Osteoblast (primary cell): ENCODE measurements around the gene SOX5. TPM values are rescaled to one million over a fixed set of nuclear protein-coding genes. Genes with fewer than 3 reads are reported as not detected.

ENCODE experiments used
- DNase-seq: peaks from one replicate; pipeline ENCODE4 v3.0.0; 2011; ENCODE audit warnings: low spot score, mixed read lengths; ENCODE audit not compliant: insufficient read length; ENCODE audit errors: missing footprints
- H2AFZ ChIP-seq: 2 replicates; pipeline ENCODE4 v1.6.0; 2011; ENCODE audit warnings: mild to moderate bottlenecking, low read length
- H3K27ac ChIP-seq: 2 replicates; pipeline ENCODE4 v1.5.1; 2011; ENCODE audit warnings: mild to moderate bottlenecking, low read depth, low read length, moderate library complexity
- H3K27me3 ChIP-seq: 2 replicates; pipeline ENCODE4 v1.6.0; 2012; ENCODE audit warnings: mild to moderate bottlenecking, control low read depth, inconsistent platforms, low read length, moderate library complexity; ENCODE audit not compliant: insufficient read depth
- H3K36me3 ChIP-seq: 2 replicates; pipeline ENCODE4 v1.5.1; 2011; ENCODE audit warnings: mild to moderate bottlenecking, low read length, control low read depth, moderate library complexity; ENCODE audit not compliant: insufficient read depth
- H3K4me1 ChIP-seq: 2 replicates; pipeline ENCODE4 v1.5.1; 2011; ENCODE audit warnings: mild to moderate bottlenecking, low read length, control low read depth, moderate library complexity; ENCODE audit not compliant: insufficient read depth
- H3K4me2 ChIP-seq: 2 replicates; pipeline ENCODE4 v1.6.0; 2011; ENCODE audit warnings: mild to moderate bottlenecking, low read length; ENCODE audit not compliant: insufficient read depth
- H3K4me3 ChIP-seq: fragments of 200-600 bp; sonication (generic); 3 replicates; pipeline ENCODE4 v1.5.1; 2012; ENCODE audit warnings: mild to moderate bottlenecking, low read length, inconsistent platforms; ENCODE audit not compliant: insufficient read depth
- H3K79me2 ChIP-seq: 2 replicates; pipeline ENCODE4 v1.6.0; 2012; ENCODE audit warnings: mild to moderate bottlenecking, low read length, control low read depth, inconsistent platforms; ENCODE audit not compliant: insufficient read depth
- H3K9me3 ChIP-seq: 2 replicates; pipeline ENCODE4 v1.5.1; 2011; ENCODE audit warnings: low read depth, low read length, control low read depth
- H4K20me1 ChIP-seq: 2 replicates; pipeline ENCODE4 v1.6.0; 2012; ENCODE audit warnings: mild to moderate bottlenecking, low read length, control low read depth; ENCODE audit not compliant: insufficient read depth
- CTCF ChIP-seq: IDR thresholded peaks from 2 replicates; pipeline ENCODE4 v1.5.1; 2011; ENCODE audit warnings: mild to moderate bottlenecking, low read depth, low read length, moderate library complexity; ENCODE audit errors: extremely low read depth
- total RNA-seq: library from RNA; depleted of rRNA; stranded (reverse); fragments of >200 nt; gene quantifications from 2 replicates; pipeline ENCODE4 v1.2.3, GENCODE V29; 2012

SOX5 gene
- total RNA-seq, 1 donor, result 5.1 TPM

- no peaks in the 10 kb centered on the region for H4K20me1 ChIP-seq
- H3K36me3 ChIP-seq, result no peaks in the 10 kb centered on the region
- no peak overlapping the region for H3K4me3 ChIP-seq
- no peak overlapping the region for H3K4me2 ChIP-seq
- H3K27ac ChIP-seq, result no peak overlapping the region
- no peaks in the 10 kb centered on the region for H3K79me2 ChIP-seq
- DNase-seq, result no peak
- H3K4me1 ChIP-seq, result no peaks in the 10 kb centered on the region
- no peak for TF ChIP-seq CTCF
- no peaks in the 10 kb centered on the region for H3K9me3 ChIP-seq
- no peak overlapping the region for H2AFZ ChIP-seq
- no peaks in the 10 kb centered on the region for H3K27me3 ChIP-seq
Observed at GRCh38 chr12:23931176-23931575, 18.3 kb downstream of the SOX5 start.

- no peak for DNase-seq
- H3K4me3 ChIP-seq, result no peak overlapping the region
- TF ChIP-seq CTCF, result no peak
- H3K4me2 ChIP-seq, result no peak overlapping the region
- no peak overlapping the region for H2AFZ ChIP-seq
- H3K27ac ChIP-seq, result no peak overlapping the region
- H3K79me2 ChIP-seq, result no peaks in the 10 kb centered on the region
- H3K4me1 ChIP-seq, result no peaks in the 10 kb centered on the region
- no peaks in the 10 kb centered on the region for H3K9me3 ChIP-seq
- no peaks in the 10 kb centered on the region for H3K36me3 ChIP-seq
- H3K27me3 ChIP-seq, result no peaks in the 10 kb centered on the region
- H4K20me1 ChIP-seq, result no peaks in the 10 kb centered on the region
Observed at GRCh38 chr12:23930599-23930998, 18.9 kb downstream of the SOX5 start.

GRCh38 chr12:23929906-23930305 lies 19.6 kb downstream of the SOX5 start:
- no peaks in the 10 kb centered on the region for H3K9me3 ChIP-seq
- DNase-seq, result no peak
- no peak overlapping the region for H3K27ac ChIP-seq
- no peak for TF ChIP-seq CTCF
- no peaks in the 10 kb centered on the region for H3K36me3 ChIP-seq
- no peak overlapping the region for H3K4me2 ChIP-seq
- no peaks in the 10 kb centered on the region for H3K79me2 ChIP-seq
- H3K27me3 ChIP-seq, result no peaks in the 10 kb centered on the region
- no peak overlapping the region for H3K4me3 ChIP-seq
- no peaks in the 10 kb centered on the region for H3K4me1 ChIP-seq
- H2AFZ ChIP-seq, result no peak overlapping the region
- H4K20me1 ChIP-seq, result no peaks in the 10 kb centered on the region

- no peak for TF ChIP-seq CTCF
Observed at GRCh38 chr12:23927907-23928306, 21.6 kb downstream of the SOX5 start.

More at GRCh38 chr12:23927907-23928306, 21.6 kb downstream of the SOX5 start:
- Histone ChIP-seq H2AFZ (no peak overlapping the region), H4K20me1 (no peaks in the 10 kb centered on the region), H3K9me3 (no peaks in the 10 kb centered on the region), H3K79me2 (no peaks in the 10 kb centered on the region), H3K27me3 (no peaks in the 10 kb centered on the region), H3K4me2 (no peak overlapping the region), H3K36me3 (no peaks in the 10 kb centered on the region), H3K4me1 (no peaks in the 10 kb centered on the region), H3K27ac (no peak overlapping the region), H3K4me3 (no peak overlapping the region)
- DNase-seq, result no peak
